Coronary artery (tissue), 2 donors: ENCODE results near the gene RPS6KA1.

Experiments used
- DNase-seq: peaks from one replicate; pipeline ENCODE4 v3.0.0-alpha.2; 2017; ENCODE audit warnings: low spot score
- H3K27ac ChIP-seq, 2 donors: fragments of 200-600 bp; sonication (generic); one replicate each; pipeline ENCODE4 v1.5.1; 2016 to 2019
- H3K4me3 ChIP-seq: fragments of 200-600 bp; sonication (generic); 2 replicates; pipeline ENCODE4 v1.5.1; 2016; ENCODE audit warnings: mild to moderate bottlenecking, moderate library complexity
- CTCF ChIP-seq: fragments of 200-600 bp; sonication (generic); IDR thresholded peaks from one replicate; pipeline ENCODE4 v1.5.1; 2019; ENCODE audit warnings: antibody characterized with exemption

RPS6KA1 gene

GRCh38 chr1:26560403-26560780, 30.8 kb downstream of the RPS6KA1 start:
- Histone ChIP-seq H3K27ac (no peak overlapping the region), H3K4me3 (no peak overlapping the region)
- no peak for DNase-seq
- TF ChIP-seq CTCF, result no peak

- TF ChIP-seq CTCF, result no peak
- DNase-seq, result no peak
- H3K27ac ChIP-seq, result no peak overlapping the region
- no peak overlapping the region for H3K4me3 ChIP-seq
Observed at GRCh38 chr1:26570287-26570686, 40.7 kb downstream of the RPS6KA1 start.

DNA sequence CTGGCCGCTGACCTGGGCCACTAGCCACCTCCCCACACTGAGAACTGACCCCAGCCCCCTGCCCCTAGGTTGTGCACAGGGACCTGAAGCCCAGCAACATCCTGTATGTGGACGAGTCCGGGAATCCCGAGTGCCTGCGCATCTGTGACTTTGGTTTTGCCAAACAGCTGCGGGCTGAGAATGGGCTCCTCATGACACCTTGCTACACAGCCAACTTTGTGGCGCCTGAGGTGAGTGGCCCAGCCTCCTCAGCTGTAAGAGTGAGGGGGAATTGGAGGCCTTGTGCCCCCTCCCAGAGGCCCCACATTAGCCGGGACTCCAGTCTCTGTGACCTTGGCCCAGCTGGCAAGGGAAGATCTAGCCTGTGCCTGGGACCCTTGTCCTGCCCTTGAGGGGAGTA, 41.8 kb downstream of the RPS6KA1 start:
- TF ChIP-seq CTCF, result no peak
- no peak overlapping the region for H3K4me3 ChIP-seq
- no peak for DNase-seq
- no peak overlapping the region for H3K27ac ChIP-seq

GRCh38 chr1:26574018-26574417, 44.5 kb downstream of the RPS6KA1 start:
- no peak overlapping the region for H3K4me3 ChIP-seq
- TF ChIP-seq CTCF, result no peak
- no peak for DNase-seq

GRCh38 chr1:26574719-26575251, 45.2 kb downstream of the RPS6KA1 start:
- no peak overlapping the region for H3K27ac ChIP-seq
- TF ChIP-seq CTCF, result no peak
- no peak for DNase-seq
- no peak overlapping the region for H3K4me3 ChIP-seq

More at GRCh38 chr1:26574018-26574417, 44.5 kb downstream of the RPS6KA1 start:
- H3K27ac ChIP-seq, result no peak overlapping the region

GRCh38 chr1:26575348-26575747, 45.8 kb downstream of the RPS6KA1 start:
- DNase-seq, result no peak
- no peak overlapping the region for H3K27ac ChIP-seq
- H3K4me3 ChIP-seq, result no peak overlapping the region
- TF ChIP-seq CTCF, result no peak

GRCh38 chr1:26578167-26578566, 48.6 kb downstream of the RPS6KA1 start:
- no peak for TF ChIP-seq CTCF
- DNase-seq, result no peak
- Histone ChIP-seq H3K27ac (no peak overlapping the region), H3K4me3 (no peak overlapping the region)
